ENCODE data around the gene FITM2.

Gene FITM2

DNA sequence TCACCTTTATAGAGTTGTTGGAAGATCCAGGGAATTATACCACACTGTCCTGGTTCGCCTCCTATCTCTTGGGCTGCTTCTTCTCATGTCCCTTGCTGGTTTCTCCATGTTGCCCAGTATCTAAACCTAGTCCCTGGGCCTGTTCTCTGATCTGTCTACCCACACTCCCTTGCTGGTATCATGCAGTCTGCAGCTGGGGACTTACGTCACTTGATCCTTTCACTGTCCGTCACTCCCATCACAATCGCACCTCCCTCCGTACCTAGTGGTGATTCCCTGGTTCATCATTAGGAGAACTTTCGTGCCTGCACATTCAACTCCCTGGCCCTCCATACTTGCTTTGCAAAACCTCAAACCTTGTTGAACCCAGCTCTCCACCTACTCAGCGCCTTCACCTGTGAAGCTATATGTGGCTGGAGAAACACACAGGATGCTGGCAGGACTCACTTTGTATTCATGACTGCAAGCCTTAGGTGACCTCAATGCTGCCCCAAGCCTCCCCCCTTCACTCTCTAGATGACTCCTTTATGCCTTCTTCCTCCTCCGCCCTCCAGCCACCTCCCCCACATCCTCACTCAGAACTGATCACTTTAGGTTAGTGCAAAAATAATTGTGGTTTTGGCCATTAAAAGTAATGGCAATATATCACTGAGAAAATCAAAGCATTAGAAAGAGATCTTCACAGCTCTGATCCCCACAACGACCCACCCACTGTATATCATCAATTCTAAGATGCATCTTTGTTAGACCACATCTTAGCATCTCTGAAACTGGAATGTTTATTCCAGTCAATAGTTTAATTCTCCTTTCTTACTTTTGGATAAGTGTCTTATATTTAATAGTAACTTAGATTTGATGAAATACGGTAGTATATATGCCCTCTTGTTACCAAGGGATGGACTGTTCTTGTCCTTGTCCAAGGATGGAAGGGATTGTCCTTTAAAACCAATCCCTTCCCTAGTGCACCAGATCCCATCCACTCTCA lies 37.5 kb downstream of the FITM2 start:
- no peak for DNase-seq (ENCODE audit: low read depth, low spot score)
- in situ Hi-C loops (cut with HindIII; ENCODE audit: low sequenced_read_pairs) = no loop called here
- TF ChIP-seq, protein P1, sequence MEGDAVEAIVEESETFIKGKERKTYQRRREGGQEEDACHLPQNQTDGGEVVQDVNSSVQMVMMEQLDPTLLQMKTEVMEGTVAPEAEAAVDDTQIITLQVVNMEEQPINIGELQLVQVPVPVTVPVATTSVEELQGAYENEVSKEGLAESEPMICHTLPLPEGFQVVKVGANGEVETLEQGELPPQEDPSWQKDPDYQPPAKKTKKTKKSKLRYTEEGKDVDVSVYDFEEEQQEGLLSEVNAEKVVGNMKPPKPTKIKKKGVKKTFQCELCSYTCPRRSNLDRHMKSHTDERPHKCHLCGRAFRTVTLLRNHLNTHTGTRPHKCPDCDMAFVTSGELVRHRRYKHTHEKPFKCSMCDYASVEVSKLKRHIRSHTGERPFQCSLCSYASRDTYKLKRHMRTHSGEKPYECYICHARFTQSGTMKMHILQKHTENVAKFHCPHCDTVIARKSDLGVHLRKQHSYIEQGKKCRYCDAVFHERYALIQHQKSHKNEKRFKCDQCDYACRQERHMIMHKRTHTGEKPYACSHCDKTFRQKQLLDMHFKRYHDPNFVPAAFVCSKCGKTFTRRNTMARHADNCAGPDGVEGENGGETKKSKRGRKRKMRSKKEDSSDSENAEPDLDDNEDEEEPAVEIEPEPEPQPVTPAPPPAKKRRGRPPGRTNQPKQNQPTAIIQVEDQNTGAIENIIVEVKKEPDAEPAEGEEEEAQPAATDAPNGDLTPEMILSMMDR (IDR thresholded peaks at IDR 0.05; ENCODE audit: low read depth, low read length) = no peak
- no peak overlapping the region for H3K4me3 ChIP-seq (ENCODE audit: low read depth, low read length)

DNA sequence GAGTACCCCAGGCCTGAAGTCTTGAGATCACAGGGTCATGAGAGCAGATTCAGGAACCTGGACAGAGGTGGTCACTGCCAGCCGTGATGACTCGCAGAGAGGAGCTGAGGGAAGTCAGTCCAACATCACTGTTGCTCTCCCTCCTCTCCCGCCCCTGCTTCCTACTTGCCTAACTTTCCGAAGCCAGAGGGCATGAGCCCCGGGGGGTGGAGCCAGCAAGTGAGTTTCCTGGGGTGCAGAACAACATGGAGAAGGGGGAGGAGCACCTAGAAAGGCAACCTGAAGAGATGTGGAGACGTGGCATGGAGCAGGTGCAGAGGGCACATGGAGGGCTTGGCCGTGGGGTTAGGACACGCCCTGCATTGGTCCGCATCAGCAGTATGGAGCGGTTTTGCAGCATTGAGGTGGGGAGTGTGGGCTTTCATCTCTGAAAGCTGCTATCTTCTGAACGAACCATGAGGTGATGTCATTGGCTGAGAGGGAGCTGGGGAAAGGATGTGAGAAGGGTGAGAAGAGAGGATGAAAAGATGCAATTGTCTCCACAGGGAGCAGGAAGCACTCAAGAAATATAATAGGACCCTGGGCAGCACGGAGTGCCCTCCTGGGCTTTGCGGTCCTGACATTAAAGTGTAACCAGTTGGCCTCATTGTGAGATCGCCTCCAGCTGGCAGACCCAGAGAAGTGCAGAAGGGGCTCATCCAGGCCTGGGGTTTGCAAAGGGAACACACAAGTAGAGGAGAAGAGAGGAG lies 38.9 kb downstream of the FITM2 start:
- DNase-seq (ENCODE audit: low read depth, low spot score) = no peak
- in situ Hi-C loops (cut with HindIII; ENCODE audit: low sequenced_read_pairs) = no loop called here
- TF ChIP-seq, protein P1 (IDR thresholded peaks at IDR 0.05; ENCODE audit: low read depth, low read length) = peak; percentile 23
- H3K4me3 ChIP-seq (ENCODE audit: low read depth, low read length) = no peak overlapping the region

DNA sequence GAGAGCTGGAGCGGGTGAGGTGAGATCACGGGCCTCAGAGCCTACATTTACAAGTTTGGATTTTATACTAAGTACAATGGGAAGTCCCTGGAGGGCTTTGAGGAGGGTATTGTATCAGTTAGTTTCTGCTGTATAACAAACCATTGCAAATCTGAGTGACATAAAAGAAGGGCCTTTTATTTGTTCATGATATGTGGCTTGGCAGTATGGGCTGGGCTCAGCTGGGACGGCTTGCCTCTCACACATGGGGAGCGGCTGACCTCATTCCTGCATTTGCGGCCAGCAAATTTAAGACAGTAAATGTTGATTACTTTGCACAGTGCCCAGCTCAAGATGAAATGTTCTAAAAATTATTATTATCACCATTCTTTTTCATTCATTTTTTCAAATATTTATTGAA lies 42.2 kb downstream of the FITM2 start:
- DNase-seq (ENCODE audit: low read depth, low spot score) = no peak
- in situ Hi-C loops (cut with HindIII; ENCODE audit: low sequenced_read_pairs) = no loop called here
- TF ChIP-seq, protein P1 (IDR thresholded peaks at IDR 0.05; ENCODE audit: low read depth, low read length) = no peak
- H3K4me3 ChIP-seq (ENCODE audit: low read depth, low read length) = no peak overlapping the region

DNA sequence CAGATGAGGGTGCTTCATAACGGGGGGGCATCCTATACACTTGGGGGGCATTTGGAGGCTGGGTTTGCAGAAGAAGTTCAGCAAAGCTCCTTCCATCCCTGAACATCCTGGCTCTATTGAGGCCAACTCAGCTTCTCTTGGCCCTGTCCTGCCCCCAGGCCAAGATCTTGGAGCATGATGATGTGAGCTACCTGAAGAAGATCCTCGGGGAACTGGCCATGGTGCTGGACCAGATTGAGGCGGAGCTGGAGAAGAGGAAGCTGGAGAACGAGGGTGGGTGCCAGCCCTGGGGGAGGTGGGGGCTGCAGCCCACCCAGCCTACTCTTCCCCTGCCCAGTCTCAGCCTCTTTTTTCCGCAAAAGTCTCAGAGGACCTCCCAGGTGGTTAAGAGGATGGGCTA lies 46.7 kb downstream of the FITM2 start:
- no peak for DNase-seq (ENCODE audit: low read depth, low spot score)
- H3K4me3 ChIP-seq (ENCODE audit: low read depth, low read length) = no peak overlapping the region
- TF ChIP-seq, protein P1 (IDR thresholded peaks at IDR 0.05; ENCODE audit: low read depth, low read length) = no peak
- in situ Hi-C loops (cut with HindIII; ENCODE audit: low sequenced_read_pairs) = no loop called here

DNA sequence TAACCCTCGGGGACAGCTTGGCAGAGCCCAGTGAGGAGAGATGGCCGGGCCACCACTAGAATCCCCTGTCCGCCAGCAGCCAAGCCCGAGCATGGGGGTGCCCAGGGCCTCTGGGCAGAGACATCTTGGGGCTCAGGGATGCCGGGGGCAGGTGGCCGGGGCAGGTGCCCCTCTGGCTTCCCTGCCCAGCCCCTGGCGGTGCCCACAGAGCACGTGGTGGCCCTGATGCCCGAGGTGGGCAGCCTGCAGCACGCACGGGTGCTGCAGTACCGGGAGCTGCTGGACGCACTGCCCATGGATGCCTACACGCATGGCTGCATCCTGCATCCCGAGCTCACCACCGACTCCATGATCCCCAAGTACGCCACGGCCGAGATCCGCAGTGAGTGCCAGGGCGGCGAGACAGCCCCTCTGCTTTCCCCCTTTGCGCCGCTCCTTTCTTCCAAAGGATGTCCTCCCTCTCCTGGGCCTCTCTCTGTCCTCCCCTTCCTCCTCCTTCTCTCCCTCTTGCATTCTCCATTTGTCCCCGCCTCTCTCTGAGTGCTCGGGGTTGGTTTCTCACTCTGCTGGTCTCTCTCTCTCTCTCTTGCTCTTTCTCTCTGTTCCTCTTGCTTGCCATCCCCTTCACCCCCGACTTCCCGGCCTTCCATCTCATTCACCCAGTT lies 52.6 kb downstream of the FITM2 start:
- no peak for DNase-seq (ENCODE audit: low read depth, low spot score)
- in situ Hi-C loops (cut with HindIII; ENCODE audit: low sequenced_read_pairs) = no loop called here
- TF ChIP-seq, protein P1 (IDR thresholded peaks at IDR 0.05; ENCODE audit: low read depth, low read length) = no peak
- H3K4me3 ChIP-seq (ENCODE audit: low read depth, low read length) = no peak overlapping the region

DNA sequence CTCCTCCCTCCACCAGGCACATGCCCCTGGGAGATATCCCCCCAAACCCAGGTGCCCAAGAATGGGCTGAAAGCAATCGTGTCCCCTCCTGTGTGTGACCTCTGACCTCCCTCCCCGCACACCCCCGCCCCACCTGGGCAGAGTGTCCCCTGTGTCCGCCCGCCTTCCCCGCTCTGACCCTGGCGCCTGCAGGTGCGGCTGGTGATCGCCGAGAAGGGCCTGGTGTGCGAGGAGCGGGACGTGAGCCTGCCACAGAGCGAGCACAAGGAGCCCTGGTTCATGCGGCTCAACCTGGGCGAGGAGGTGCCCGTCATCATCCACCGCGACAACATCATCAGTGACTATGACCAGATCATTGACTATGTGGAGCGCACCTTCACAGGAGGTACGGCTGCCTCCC lies 54.0 kb downstream of the FITM2 start:
- in situ Hi-C loops (cut with HindIII; ENCODE audit: low sequenced_read_pairs) = no loop called here
- TF ChIP-seq, protein P1 (IDR thresholded peaks at IDR 0.05; ENCODE audit: low read depth, low read length) = no peak
- no peak for DNase-seq (ENCODE audit: low read depth, low spot score)
- no peak overlapping the region for H3K4me3 ChIP-seq (ENCODE audit: low read depth, low read length)

All from astrocyte of the spinal cord (primary cell).